Panc1 (cell line): ENCODE measurements around the gene QRICH2.

ENCODE experiments used
- POLR2AphosphoS5 ChIP-seq: IDR thresholded peaks from 2 replicates; pipeline ENCODE4 v1.6.1; 2012; ENCODE audit warnings: mild to moderate bottlenecking, low read depth, low read length, moderate library complexity
- SIN3A ChIP-seq: IDR thresholded peaks from 2 replicates; pipeline ENCODE4 v1.6.1; 2012; ENCODE audit warnings: low read depth, mild to moderate bottlenecking, low read length, moderate library complexity, borderline replicate concordance; ENCODE audit not compliant: insufficient read depth
- TF ChIP-seq, protein P1 (sequence below): fragments of 450-650 bp; IDR thresholded peaks from 2 replicates; pipeline ENCODE4 v1.5.1; 2017; ENCODE audit warnings: mild to moderate bottlenecking
- TF ChIP-seq, protein P2 (sequence below), 2 experiments: IDR thresholded peaks; 2 replicates each; pipeline ENCODE4 v1.6.1; 2011 to 2012; ENCODE audit warnings: low read depth in 2 of 2, control low read depth in 1 of 2, low read length in 1 of 2, mild to moderate bottlenecking in 1 of 2, moderate library complexity in 1 of 2; ENCODE audit not compliant: insufficient read depth in 1 of 2

DNA sequence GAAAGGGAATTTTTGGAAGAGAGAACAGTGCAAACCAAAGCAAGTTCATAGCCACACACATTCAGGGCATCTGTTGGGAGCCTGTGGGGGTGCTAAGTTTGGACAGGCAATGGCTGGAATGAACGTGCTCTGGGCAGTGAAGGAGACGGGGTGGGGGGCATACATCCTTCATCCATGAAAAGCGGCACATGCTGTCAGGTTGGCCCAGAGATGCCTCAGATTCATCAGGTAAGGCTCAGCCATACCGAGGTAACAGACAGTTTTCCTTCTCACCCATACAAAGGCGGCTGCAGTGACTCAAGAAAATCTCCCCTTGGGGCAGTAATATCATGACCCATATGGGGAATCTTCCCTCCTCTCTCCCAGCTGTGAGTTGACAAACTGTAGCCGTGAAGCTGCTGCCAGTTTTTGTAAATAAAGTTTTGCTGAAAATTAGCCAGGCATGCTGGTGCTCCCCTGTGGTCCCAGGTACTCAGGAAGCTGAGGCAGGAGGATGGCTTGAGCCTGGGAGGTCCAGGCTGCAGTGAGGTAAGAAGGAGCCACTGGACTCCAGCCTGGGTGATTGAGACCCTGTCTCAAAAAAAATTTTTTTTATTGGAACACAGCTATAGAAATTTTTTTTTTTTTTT lies 52.2 kb downstream of the QRICH2 start:
- TF ChIP-seq, protein P1, sequence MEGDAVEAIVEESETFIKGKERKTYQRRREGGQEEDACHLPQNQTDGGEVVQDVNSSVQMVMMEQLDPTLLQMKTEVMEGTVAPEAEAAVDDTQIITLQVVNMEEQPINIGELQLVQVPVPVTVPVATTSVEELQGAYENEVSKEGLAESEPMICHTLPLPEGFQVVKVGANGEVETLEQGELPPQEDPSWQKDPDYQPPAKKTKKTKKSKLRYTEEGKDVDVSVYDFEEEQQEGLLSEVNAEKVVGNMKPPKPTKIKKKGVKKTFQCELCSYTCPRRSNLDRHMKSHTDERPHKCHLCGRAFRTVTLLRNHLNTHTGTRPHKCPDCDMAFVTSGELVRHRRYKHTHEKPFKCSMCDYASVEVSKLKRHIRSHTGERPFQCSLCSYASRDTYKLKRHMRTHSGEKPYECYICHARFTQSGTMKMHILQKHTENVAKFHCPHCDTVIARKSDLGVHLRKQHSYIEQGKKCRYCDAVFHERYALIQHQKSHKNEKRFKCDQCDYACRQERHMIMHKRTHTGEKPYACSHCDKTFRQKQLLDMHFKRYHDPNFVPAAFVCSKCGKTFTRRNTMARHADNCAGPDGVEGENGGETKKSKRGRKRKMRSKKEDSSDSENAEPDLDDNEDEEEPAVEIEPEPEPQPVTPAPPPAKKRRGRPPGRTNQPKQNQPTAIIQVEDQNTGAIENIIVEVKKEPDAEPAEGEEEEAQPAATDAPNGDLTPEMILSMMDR: no peak
- no peak for TF ChIP-seq POLR2AphosphoS5
- no peak for TF ChIP-seq SIN3A
- TF ChIP-seq, protein P2, sequence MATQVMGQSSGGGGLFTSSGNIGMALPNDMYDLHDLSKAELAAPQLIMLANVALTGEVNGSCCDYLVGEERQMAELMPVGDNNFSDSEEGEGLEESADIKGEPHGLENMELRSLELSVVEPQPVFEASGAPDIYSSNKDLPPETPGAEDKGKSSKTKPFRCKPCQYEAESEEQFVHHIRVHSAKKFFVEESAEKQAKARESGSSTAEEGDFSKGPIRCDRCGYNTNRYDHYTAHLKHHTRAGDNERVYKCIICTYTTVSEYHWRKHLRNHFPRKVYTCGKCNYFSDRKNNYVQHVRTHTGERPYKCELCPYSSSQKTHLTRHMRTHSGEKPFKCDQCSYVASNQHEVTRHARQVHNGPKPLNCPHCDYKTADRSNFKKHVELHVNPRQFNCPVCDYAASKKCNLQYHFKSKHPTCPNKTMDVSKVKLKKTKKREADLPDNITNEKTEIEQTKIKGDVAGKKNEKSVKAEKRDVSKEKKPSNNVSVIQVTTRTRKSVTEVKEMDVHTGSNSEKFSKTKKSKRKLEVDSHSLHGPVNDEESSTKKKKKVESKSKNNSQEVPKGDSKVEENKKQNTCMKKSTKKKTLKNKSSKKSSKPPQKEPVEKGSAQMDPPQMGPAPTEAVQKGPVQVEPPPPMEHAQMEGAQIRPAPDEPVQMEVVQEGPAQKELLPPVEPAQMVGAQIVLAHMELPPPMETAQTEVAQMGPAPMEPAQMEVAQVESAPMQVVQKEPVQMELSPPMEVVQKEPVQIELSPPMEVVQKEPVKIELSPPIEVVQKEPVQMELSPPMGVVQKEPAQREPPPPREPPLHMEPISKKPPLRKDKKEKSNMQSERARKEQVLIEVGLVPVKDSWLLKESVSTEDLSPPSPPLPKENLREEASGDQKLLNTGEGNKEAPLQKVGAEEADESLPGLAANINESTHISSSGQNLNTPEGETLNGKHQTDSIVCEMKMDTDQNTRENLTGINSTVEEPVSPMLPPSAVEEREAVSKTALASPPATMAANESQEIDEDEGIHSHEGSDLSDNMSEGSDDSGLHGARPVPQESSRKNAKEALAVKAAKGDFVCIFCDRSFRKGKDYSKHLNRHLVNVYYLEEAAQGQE (IDR thresholded peaks at IDR 0.05; ENCODE audit: insufficient read depth in 1 of 2, low read depth in 2 of 2, low read length in 1 of 2): no peak
